Parathyroid adenoma (tissue), 2 donors: Measurements from ENCODE around the gene ABCA8.

Source experiments
- H2AFZ ChIP-seq: fragments of 300-600 bp; sonication (generic); one replicate; pipeline ENCODE4 v1.7.0; 2017; ENCODE audit warnings: antibody characterized with exemption, mild to moderate bottlenecking
- H3K27ac ChIP-seq: fragments of 300-600 bp; sonication (generic); one replicate; pipeline ENCODE4 v1.7.0; 2017
- H3K27me3 ChIP-seq: fragments of 300-600 bp; sonication (generic); one replicate; pipeline ENCODE4 v1.7.0; 2017; ENCODE audit warnings: low read length; ENCODE audit not compliant: control insufficient read depth, insufficient read depth
- H3K36me3 ChIP-seq: fragments of 300-600 bp; sonication (generic); one replicate; pipeline ENCODE4 v1.7.0; 2017; ENCODE audit warnings: low read length; ENCODE audit not compliant: control insufficient read depth, insufficient read depth
- H3K4me1 ChIP-seq: fragments of 300-600 bp; sonication (generic); one replicate; pipeline ENCODE4 v1.7.0; 2017; ENCODE audit warnings: control low read depth
- H3K4me2 ChIP-seq: fragments of 300-600 bp; sonication (generic); one replicate; pipeline ENCODE4 v1.7.0; 2017; ENCODE audit warnings: low read length
- H3K4me3 ChIP-seq: fragments of 300-600 bp; sonication (generic); one replicate; pipeline ENCODE4 v1.7.0; 2017; ENCODE audit warnings: low read depth, low read length
- H3K79me2 ChIP-seq: fragments of 300-600 bp; sonication (generic); one replicate; pipeline ENCODE4 v1.7.0; 2017; ENCODE audit warnings: control low read depth
- H3K9ac ChIP-seq: fragments of 300-600 bp; sonication (generic); one replicate; pipeline ENCODE4 v1.7.0; 2017; ENCODE audit warnings: mild to moderate bottlenecking
- H3K9me3 ChIP-seq: fragments of 300-600 bp; sonication (generic); one replicate; pipeline ENCODE4 v1.7.0; 2017; ENCODE audit warnings: low read length; ENCODE audit not compliant: control insufficient read depth
- TF ChIP-seq, protein P1 (sequence below): fragments of 300-600 bp; sonication (generic); IDR thresholded peaks from one replicate; pipeline ENCODE4 v1.7.0; 2017; ENCODE audit warnings: antibody characterized with exemption, mild to moderate bottlenecking
- donor health status: primary hyperparathyroidism.

ABCA8 gene

DNA sequence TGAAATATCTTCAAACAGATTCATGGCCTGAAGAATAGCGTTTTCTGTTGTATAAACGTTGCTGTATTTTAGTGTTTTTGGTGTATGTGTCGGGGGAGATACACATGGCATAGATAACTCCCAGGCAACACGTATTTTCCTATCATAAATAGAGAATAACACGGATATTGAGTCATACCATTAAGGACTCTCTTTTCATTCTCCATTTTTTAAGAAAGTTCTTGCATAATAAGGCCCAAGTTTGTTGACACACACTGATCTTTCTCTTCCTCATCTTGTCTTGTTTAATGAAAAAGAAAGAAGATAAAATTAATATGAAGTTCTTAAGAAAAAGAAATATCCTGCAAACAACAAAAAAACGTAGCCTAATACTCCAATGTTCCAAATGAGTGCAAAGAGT, 13.4 kb downstream of the ABCA8 start:
- H3K27me3 ChIP-seq: no peaks in the 10 kb centered on the region
- H3K79me2 ChIP-seq: no peaks in the 10 kb centered on the region
- no peak overlapping the region for H3K9ac ChIP-seq
- no peak overlapping the region for H3K4me2 ChIP-seq
- H3K4me1 ChIP-seq: no peaks in the 10 kb centered on the region
- H3K9me3 ChIP-seq: no peaks in the 10 kb centered on the region
- no peak overlapping the region for H3K4me3 ChIP-seq
- no peak overlapping the region for H3K27ac ChIP-seq
- TF ChIP-seq, protein P1, sequence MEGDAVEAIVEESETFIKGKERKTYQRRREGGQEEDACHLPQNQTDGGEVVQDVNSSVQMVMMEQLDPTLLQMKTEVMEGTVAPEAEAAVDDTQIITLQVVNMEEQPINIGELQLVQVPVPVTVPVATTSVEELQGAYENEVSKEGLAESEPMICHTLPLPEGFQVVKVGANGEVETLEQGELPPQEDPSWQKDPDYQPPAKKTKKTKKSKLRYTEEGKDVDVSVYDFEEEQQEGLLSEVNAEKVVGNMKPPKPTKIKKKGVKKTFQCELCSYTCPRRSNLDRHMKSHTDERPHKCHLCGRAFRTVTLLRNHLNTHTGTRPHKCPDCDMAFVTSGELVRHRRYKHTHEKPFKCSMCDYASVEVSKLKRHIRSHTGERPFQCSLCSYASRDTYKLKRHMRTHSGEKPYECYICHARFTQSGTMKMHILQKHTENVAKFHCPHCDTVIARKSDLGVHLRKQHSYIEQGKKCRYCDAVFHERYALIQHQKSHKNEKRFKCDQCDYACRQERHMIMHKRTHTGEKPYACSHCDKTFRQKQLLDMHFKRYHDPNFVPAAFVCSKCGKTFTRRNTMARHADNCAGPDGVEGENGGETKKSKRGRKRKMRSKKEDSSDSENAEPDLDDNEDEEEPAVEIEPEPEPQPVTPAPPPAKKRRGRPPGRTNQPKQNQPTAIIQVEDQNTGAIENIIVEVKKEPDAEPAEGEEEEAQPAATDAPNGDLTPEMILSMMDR: no peak
- no peak overlapping the region for H2AFZ ChIP-seq
- no peaks in the 10 kb centered on the region for H3K36me3 ChIP-seq

DNA sequence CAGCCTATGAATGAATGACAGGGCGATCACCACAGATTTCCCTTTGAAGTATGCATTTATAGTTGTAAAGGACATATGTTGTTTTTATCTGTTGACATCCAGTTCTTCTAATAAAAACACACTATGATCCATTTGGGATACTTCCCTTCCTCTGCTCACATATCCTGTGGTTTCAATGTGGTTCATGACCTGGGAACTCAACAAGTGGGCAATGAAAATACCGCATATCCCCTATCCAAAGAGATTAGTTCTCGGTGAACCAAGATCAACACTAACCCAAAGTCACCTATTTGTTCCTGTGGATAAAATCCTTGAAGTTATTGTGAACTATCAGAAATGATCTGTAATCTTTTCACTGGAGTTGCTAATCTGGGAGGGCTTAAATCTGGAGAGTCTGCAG, 16.0 kb downstream of the ABCA8 start:
- TF ChIP-seq, protein P1: no peak
- no peaks in the 10 kb centered on the region for H3K79me2 ChIP-seq
- H3K4me3 ChIP-seq: no peak overlapping the region
- H2AFZ ChIP-seq: no peak overlapping the region
- H3K9me3 ChIP-seq: no peaks in the 10 kb centered on the region
- H3K9ac ChIP-seq: no peak overlapping the region
- no peaks in the 10 kb centered on the region for H3K4me1 ChIP-seq
- no peak overlapping the region for H3K4me2 ChIP-seq
- H3K27ac ChIP-seq: no peak overlapping the region
- H3K27me3 ChIP-seq: no peaks in the 10 kb centered on the region
- H3K36me3 ChIP-seq: no peaks in the 10 kb centered on the region

DNA sequence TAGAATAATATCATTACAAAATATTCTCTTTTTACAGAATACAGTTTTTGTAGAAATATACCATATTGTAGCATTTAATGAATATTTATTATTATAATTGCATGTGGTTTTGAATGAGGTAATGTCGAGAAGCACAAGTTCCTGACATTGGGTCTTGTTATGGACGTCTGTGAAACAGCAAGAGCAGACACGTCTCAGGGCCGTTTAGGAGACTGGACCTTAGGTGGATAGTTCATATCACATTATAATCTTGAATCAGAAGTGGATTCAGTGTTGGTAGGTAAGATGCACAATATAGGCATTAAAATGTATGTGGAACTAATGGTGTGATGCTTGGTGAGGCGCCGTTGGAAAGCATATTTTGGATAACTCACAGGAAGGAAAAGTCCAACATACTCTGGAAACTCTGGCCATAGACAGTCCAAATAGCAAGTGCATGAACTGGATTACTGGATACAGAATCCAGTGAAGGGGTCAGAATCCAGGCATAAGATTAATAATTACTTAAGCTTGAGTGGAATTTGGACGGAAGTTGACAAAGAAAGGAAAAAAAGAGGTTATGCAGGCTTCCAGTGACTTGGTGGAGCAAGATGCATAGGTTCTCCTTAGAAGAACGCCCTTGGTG, 17.2 kb downstream of the ABCA8 start:
- Histone ChIP-seq H3K36me3 (no peaks in the 10 kb centered on the region), H3K27ac (no peak overlapping the region), H3K9ac (no peak overlapping the region), H2AFZ (no peak overlapping the region), H3K79me2 (no peaks in the 10 kb centered on the region), H3K4me1 (no peaks in the 10 kb centered on the region), H3K9me3 (no peaks in the 10 kb centered on the region), H3K27me3 (no peaks in the 10 kb centered on the region), H3K4me2 (no peak overlapping the region), H3K4me3 (no peak overlapping the region)
- TF ChIP-seq, protein P1: no peak

DNA sequence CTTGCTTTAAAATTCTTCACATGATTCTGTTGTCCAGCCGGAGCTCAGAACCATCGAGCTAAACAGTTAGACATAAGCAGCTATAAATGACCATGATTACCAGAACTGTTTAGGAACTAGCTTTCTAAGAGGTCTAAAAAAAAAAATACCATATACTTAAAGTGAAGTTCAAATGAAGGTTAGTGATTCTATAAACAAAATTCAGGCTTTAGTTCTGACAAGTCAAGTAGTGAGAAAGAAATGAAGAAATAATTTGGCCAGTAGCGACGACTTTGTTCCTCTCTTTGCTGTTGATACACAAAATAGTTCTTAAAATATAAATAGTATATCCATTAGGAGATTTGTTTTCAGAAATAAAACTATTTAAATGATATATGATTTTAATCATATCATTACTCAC, 27.7 kb downstream of the ABCA8 start:
- H3K4me1 ChIP-seq: no peaks in the 10 kb centered on the region
- no peak overlapping the region for H3K4me2 ChIP-seq
- H3K27ac ChIP-seq: no peak overlapping the region
- no peaks in the 10 kb centered on the region for H3K9me3 ChIP-seq
- H2AFZ ChIP-seq: no peak overlapping the region
- H3K36me3 ChIP-seq: no peaks in the 10 kb centered on the region
- H3K79me2 ChIP-seq: no peaks in the 10 kb centered on the region
- no peaks in the 10 kb centered on the region for H3K27me3 ChIP-seq
- H3K9ac ChIP-seq: no peak overlapping the region
- TF ChIP-seq, protein P1: no peak
- no peak overlapping the region for H3K4me3 ChIP-seq
